Measurements from ENCODE around the gene KDM6B.

DNA sequence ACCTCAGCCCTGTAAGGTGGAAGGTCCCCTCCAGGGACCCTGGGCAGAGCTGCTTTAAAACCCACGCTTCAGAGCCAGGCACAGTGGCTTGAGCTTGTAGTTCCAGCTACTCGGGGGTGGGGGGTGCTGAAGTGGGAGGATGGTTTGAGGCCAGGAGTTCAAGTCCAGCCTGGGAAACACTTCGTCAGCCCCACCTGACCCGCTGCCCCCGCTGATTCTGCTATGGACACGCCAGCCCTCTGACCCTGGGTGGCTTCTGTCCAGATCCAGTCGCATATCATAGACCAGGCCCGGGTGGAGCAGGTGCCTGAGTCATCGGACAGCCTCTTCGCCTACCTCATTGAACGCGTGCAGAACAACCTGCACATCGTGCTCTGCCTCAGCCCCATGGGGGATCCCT is 35.2 kb upstream of the KDM6B start:
- TF ChIP-seq, protein P1, sequence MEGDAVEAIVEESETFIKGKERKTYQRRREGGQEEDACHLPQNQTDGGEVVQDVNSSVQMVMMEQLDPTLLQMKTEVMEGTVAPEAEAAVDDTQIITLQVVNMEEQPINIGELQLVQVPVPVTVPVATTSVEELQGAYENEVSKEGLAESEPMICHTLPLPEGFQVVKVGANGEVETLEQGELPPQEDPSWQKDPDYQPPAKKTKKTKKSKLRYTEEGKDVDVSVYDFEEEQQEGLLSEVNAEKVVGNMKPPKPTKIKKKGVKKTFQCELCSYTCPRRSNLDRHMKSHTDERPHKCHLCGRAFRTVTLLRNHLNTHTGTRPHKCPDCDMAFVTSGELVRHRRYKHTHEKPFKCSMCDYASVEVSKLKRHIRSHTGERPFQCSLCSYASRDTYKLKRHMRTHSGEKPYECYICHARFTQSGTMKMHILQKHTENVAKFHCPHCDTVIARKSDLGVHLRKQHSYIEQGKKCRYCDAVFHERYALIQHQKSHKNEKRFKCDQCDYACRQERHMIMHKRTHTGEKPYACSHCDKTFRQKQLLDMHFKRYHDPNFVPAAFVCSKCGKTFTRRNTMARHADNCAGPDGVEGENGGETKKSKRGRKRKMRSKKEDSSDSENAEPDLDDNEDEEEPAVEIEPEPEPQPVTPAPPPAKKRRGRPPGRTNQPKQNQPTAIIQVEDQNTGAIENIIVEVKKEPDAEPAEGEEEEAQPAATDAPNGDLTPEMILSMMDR (conservative IDR thresholded peaks at IDR 0.05): no peak
- no peak for TF ChIP-seq EZH2 (IDR thresholded peaks at IDR 0.05; ENCODE audit: low read depth)

Data from PC-9 (cell line).